SK-N-SH (cell line): ENCODE measurements around the gene DPEP2NB. TPM values are rescaled to one million over a fixed set of nuclear protein-coding genes. Genes with fewer than 3 reads are reported as not detected.
"Not testable (repeated sequence)": the region's sequence is repeated elsewhere in the genome, so short reads cannot be mapped to it uniquely, and the experiment has no call there.

ENCODE experiments used
- CTCF ChIA-PET: fragments of 300-600, 350-600 bp; formaldehyde crosslinking; extraction: SDS; loops from one replicate; lab custom pipeline; 2021; lab: Yijun Ruan, JAX
- POLR2A ChIA-PET: fragments of 350-600 bp; sonication (Branson Sonifier 250); formaldehyde crosslinking; extraction: SDS; loops from one replicate; lab custom pipeline; 2020; ENCODE audit warnings: antibody characterized with exemption, inconsistent platforms; lab: Yijun Ruan, JAX
- DNase-seq: peaks from one replicate; pipeline ENCODE4 v3.0.0; 2012
- H2AFZ ChIP-seq: fragments of 200-600 bp; sonication (generic); 2 replicates; pipeline ENCODE4 v1.8.1; 2016; ENCODE audit warnings: antibody characterized with exemption, mild to moderate bottlenecking, low read depth
- H3F3A ChIP-seq: fragments of 200-600 bp; sonication (generic); replicated peaks from 2 replicates; pipeline ENCODE3; 2016; ENCODE audit warnings: antibody characterized with exemption, mild to moderate bottlenecking; ENCODE audit not compliant: insufficient read depth
- H3K27ac ChIP-seq, 2 experiments: fragments of 200-500 bp in 1 of 2; fragments of 200-600 bp in 1 of 2; sonication (Bioruptor generic) in 1 of 2; sonication (generic), shearing (Covaris generic) in 1 of 2; 2 replicates each; pipeline versions ENCODE4 v1.5.1 to v1.6.1; 2014 to 2016; ENCODE audit warnings: low read depth in 2 of 2, inconsistent platforms in 1 of 2, low read length in 1 of 2, mild to moderate bottlenecking in 1 of 2, mixed read lengths in 1 of 2
- H3K27me3 ChIP-seq: fragments of 200-600 bp; sonication (generic), shearing (Covaris generic); 2 replicates; pipeline ENCODE4 v1.6.1; 2016; ENCODE audit warnings: mixed run types; ENCODE audit not compliant: insufficient read depth
- H3K36me3 ChIP-seq, 2 experiments: fragments of 200-500 bp in 1 of 2; fragments of 200-600 bp in 1 of 2; sonication (Bioruptor generic) in 1 of 2; sonication (generic) in 1 of 2; replicated peaks in 1 of 2; 2 replicates each; pipeline versions ENCODE3 to v1.5.1; 2014 to 2016; ENCODE audit warnings: low read length in 1 of 2, mild to moderate bottlenecking in 1 of 2; ENCODE audit not compliant: insufficient read depth in 2 of 2, control insufficient read depth in 1 of 2
- H3K4me1 ChIP-seq, 2 experiments: fragments of 200-500 bp in 1 of 2; fragments of 200-600 bp in 1 of 2; sonication (Bioruptor generic) in 1 of 2; sonication (generic), shearing (Covaris generic) in 1 of 2; 2 replicates each; pipeline versions ENCODE4 v1.5.1 to v1.6.1; 2014 to 2016; ENCODE audit warnings: low read depth in 1 of 2, low read length in 1 of 2, mixed run types in 1 of 2; ENCODE audit not compliant: insufficient read depth in 2 of 2, control insufficient read depth in 1 of 2
- H3K4me2 ChIP-seq: fragments of 200-600 bp; sonication (generic), shearing (Covaris generic); 2 replicates; pipeline ENCODE4 v1.6.1; 2017; ENCODE audit warnings: mixed run types
- H3K4me3 ChIP-seq, 2 experiments: fragments of 200-500 bp in 1 of 2; fragments of 200-600 bp in 1 of 2; sonication (Bioruptor generic) in 1 of 2; sonication (generic), shearing (Covaris generic) in 1 of 2; 2 replicates each; pipeline versions ENCODE4 v1.5.1 to v1.8.1; 2014 to 2016; ENCODE audit warnings: low read depth in 2 of 2, inconsistent platforms in 1 of 2, low read length in 1 of 2, mild to moderate bottlenecking in 1 of 2, mixed read lengths in 1 of 2, moderate library complexity in 1 of 2
- H3K79me2 ChIP-seq: fragments of 200-600 bp; sonication (generic); 2 replicates; pipeline ENCODE4 v1.8.1; 2017; ENCODE audit warnings: mild to moderate bottlenecking; ENCODE audit not compliant: insufficient read depth
- H3K9ac ChIP-seq: fragments of 200-600 bp; sonication (generic); 2 replicates; pipeline ENCODE4 v1.6.1; 2017; ENCODE audit warnings: mixed run types
- H3K9me2 ChIP-seq: fragments of 200-600 bp; sonication (generic); 2 replicates; pipeline ENCODE4 v1.6.1; 2017; ENCODE audit warnings: mixed run types
- H3K9me3 ChIP-seq: fragments of 200-600 bp; sonication (generic); 2 replicates; pipeline ENCODE4 v1.6.1; 2017; ENCODE audit warnings: mixed run types, mild to moderate bottlenecking, moderate library complexity
- H4K20me1 ChIP-seq: fragments of 200-600 bp; sonication (generic); 2 replicates; pipeline ENCODE4 v1.6.1; 2017; ENCODE audit warnings: mild to moderate bottlenecking, mixed run types; ENCODE audit not compliant: insufficient read depth
- FOXM1 ChIP-seq: IDR thresholded peaks from 2 replicates; pipeline ENCODE4 v1.4.0; 2012; ENCODE audit warnings: low read depth, mild to moderate bottlenecking
- GATA2 ChIP-seq: sonication (generic); formaldehyde crosslinking; IDR thresholded peaks from 2 replicates; pipeline ENCODE4 v1.5.0; 2020; ENCODE audit warnings: mild to moderate bottlenecking, missing genetic modification reagents
- IRF3 ChIP-seq: fragments of 150-350 bp; IDR thresholded peaks from 2 replicates; pipeline ENCODE4 v1.6.1; 2016; ENCODE audit warnings: mild to moderate bottlenecking, low read depth, low read length
- SIN3A ChIP-seq: IDR thresholded peaks from 2 replicates; pipeline ENCODE4 v1.6.1; 2012; ENCODE audit warnings: low read depth, mild to moderate bottlenecking, low read length, moderate library complexity, borderline replicate concordance
- WGBS: methylation state at CpG from one replicate; pipeline ENCODE4 v1.1.6; 2017; ENCODE audit warnings: low lambda C conversion rate; 5-methylcytosine and 5-hydroxymethylcytosine counted together
- polyA plus RNA-seq, 3 experiments: library from polyadenylated mRNA; depleted of rRNA; stranded (reverse); fragments of >200 nt; gene quantifications; 2 replicates each; pipeline ENCODE4 v1.2.3, GENCODE V29; 2012
- TF ChIP-seq, protein P1 (sequence below): IDR thresholded peaks from 2 replicates; pipeline ENCODE4; 2012
- TF ChIP-seq, protein P2 (sequence below): IDR thresholded peaks from 2 replicates; pipeline ENCODE4 v1.4.0; 2012; ENCODE audit warnings: low read depth

Gene DPEP2NB
- polyA plus RNA-seq, 1 of the 3 experiments (the other 2 are of a cell fraction): not detected

GRCh38 chr16:68009872-68010271 lies 5.8 kb downstream of the DPEP2NB start:
- H3K4me1 ChIP-seq, H3K27me3 ChIP-seq, H3K79me2 ChIP-seq, H3K9me2 ChIP-seq, POLR2A ChIA-PET, H3F3A ChIP-seq, H2AFZ ChIP-seq, H3K36me3 ChIP-seq, H3K27ac ChIP-seq, DNase-seq, H3K4me3 ChIP-seq, H3K9me3 ChIP-seq, H4K20me1 ChIP-seq, H3K9ac ChIP-seq, H3K4me2 ChIP-seq: not testable (repeated sequence)
- WGBS: 38% methylated on average over 4 of the region's 4 CpGs
- CTCF ChIA-PET: interaction anchor here (0.7 to 1.0 kb wide), 2 partner anchors 17 to 30 kb away, joined by 3 read pairs; no protein-coding TSS in a partner anchor

- POLR2A ChIA-PET: no interaction called here
- WGBS: 53% methylated on average over 7 of the region's 9 CpGs
These were observed 6.5 kb downstream of the DPEP2NB start for GRCh38 chr16:68009157-68009735.

GRCh38 chr16:68005786-68006286 lies 9.9 kb downstream of the DPEP2NB start:
- no peaks in the 10 kb centered on the region for H3K4me1 ChIP-seq
- POLR2A ChIA-PET: no interaction called here
- H4K20me1 ChIP-seq: no peaks in the 10 kb centered on the region
- H3K9me2 ChIP-seq: no peaks in the 10 kb centered on the region
- no peak overlapping the region for H3K27ac ChIP-seq
- H3K36me3 ChIP-seq: no peaks in the 10 kb centered on the region
- H2AFZ ChIP-seq: no peak overlapping the region
- H3K4me3 ChIP-seq: no peak overlapping the region
- H3K9ac ChIP-seq: no peak overlapping the region
- CTCF ChIA-PET: interaction anchor here (1.0 to 2.6 kb wide), 5 partner anchors 12 to 78 kb away, joined by 3 to 14 read pairs (median 4); no protein-coding TSS in a partner anchor
- no peaks in the 10 kb centered on the region for H3K79me2 ChIP-seq
- TF ChIP-seq, protein P1, sequence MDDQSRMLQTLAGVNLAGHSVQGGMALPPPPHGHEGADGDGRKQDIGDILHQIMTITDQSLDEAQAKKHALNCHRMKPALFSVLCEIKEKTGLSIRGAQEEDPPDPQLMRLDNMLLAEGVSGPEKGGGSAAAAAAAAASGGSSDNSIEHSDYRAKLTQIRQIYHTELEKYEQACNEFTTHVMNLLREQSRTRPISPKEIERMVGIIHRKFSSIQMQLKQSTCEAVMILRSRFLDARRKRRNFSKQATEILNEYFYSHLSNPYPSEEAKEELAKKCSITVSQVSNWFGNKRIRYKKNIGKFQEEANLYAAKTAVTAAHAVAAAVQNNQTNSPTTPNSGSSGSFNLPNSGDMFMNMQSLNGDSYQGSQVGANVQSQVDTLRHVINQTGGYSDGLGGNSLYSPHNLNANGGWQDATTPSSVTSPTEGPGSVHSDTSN: no peak
- no peak for TF ChIP-seq GATA2 (CRISPR knock-in tag)
- H3K27me3 ChIP-seq: no peaks in the 10 kb centered on the region
- 60% methylated on average over 6 of the region's 6 CpGs for WGBS
- no peaks in the 10 kb centered on the region for H3F3A ChIP-seq
- H3K9me3 ChIP-seq: no peaks in the 10 kb centered on the region
- H3K4me2 ChIP-seq: no peak overlapping the region
- no peak for DNase-seq

More at GRCh38 chr16:68009157-68009735, 6.5 kb downstream of the DPEP2NB start:
- Histone ChIP-seq H3K4me2 (no peak overlapping the region), H3K27me3 (no peaks in the 10 kb centered on the region), H3K79me2 (no peaks in the 10 kb centered on the region), H3F3A (no peaks in the 10 kb centered on the region), H3K4me3 (no peak overlapping the region), H3K4me1 (no peaks in the 10 kb centered on the region), H2AFZ (no peak overlapping the region), H4K20me1 (no peaks in the 10 kb centered on the region), H3K36me3 (no peaks in the 10 kb centered on the region), H3K9ac (no peak overlapping the region), H3K9me3 (no peaks in the 10 kb centered on the region), H3K27ac (no peak overlapping the region), H3K9me2 (no peaks in the 10 kb centered on the region)
- no peak for DNase-seq
- CTCF ChIA-PET: interaction anchor here (1.0 kb wide), 1 partner anchor 17 kb away, joined by 3 read pairs; no protein-coding TSS in a partner anchor
- TF ChIP-seq FOXM1: no peak
- TF ChIP-seq, protein P2, sequence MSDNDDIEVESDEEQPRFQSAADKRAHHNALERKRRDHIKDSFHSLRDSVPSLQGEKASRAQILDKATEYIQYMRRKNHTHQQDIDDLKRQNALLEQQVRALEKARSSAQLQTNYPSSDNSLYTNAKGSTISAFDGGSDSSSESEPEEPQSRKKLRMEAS: no peak
- no peak for TF ChIP-seq IRF3
- TF ChIP-seq SIN3A: no peak
- TF ChIP-seq GATA2 (CRISPR knock-in tag): no peak
